HL-60/S4 treated with phorbol 12-myristate 13-acetate at 8.2 ng/mL for 4 days and 3 days (cell line): Measurements from ENCODE around the gene TMEM63C.
"Not testable (repeated sequence)": the region's sequence is repeated elsewhere in the genome, so short reads cannot be mapped to it uniquely, and the experiment has no call there.

Experiments
- in situ Hi-C: fragments of 300-500 bp; cut with MboI; formaldehyde crosslinking; loops from 2 replicates; pipeline ENCODE4 v1.15.0; 2022; ENCODE audit warnings: low sequenced_read_pairs

TMEM63C gene

GRCh38 chr14:77271113-77271710, 89.6 kb downstream of the TMEM63C start, which contains the start of gene NGB:
TSS of gene NGB (minus strand) at chr14:77271206. CDS start at chr14:77270937, 269 bp downstream.
- in situ Hi-C loops = no loop called here

DNA sequence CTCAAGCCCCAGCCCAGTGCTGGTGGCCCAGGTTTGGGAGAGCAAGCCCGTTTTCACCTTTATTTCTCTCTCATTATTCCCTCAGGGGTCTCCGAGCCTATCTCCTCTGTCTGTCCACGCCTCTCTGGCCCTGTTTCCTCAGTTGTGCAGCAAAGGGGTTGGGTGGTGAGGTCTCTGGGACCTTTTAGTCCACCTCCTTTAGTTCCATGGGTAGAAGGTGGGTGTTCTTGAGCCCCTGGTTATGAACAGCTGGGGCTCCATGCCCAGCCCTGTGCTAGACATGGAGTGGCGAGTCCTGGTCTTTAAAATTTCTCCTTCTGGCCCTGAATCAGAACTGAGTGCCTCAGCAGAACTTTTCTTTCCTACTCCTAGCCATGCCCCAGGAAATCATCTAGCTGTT, 90.7 kb downstream of the TMEM63C start:
- in situ Hi-C loops = no loop called here

DNA sequence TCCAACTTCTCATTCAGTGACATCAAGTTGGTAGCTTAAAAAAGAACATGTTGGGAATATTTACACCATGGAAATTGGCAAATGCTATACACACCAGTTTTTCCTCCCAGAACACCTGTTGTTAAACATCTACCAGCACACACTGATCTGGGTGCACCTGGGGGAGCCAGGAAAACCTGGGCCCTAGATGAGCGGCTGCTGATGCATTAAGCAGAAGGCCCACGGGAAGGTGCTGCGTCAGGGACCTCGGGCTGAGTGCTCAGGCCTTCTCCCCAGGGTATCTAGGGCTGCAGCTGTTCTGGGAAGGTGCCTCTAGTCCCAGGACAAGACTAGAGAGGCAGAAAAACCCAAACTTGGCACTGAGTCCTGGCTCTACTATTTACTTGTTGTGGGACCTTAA, 92.2 kb downstream of the TMEM63C start:
- in situ Hi-C loops = no loop called here

DNA sequence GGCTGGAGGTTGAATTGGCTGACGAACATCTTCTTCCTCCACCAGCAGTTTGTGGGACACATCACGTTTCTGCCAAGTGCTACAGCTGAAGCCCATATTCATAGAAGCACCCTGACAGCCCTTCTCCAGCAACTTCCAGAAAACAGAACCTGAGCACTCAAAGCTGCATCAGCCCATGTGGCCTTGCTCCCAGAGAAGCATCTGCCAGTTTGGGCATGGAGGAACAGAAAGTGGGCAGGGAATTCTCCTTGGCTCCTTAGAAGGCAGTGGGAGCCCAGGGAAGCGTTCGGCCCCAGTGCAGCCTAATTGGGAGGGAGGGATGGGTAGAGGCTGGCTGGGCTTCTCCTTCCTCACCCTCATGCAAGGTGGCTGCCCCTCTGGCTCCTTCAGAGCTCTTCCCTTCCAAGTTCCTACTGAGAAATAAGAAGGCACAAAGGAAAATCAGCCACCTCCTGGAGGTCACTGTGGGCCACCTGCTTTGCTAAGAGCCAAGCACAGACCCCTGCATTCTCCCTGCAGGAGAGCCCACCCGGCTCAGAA, 93.5 kb downstream of the TMEM63C start:
- in situ Hi-C loops = no loop called here

DNA sequence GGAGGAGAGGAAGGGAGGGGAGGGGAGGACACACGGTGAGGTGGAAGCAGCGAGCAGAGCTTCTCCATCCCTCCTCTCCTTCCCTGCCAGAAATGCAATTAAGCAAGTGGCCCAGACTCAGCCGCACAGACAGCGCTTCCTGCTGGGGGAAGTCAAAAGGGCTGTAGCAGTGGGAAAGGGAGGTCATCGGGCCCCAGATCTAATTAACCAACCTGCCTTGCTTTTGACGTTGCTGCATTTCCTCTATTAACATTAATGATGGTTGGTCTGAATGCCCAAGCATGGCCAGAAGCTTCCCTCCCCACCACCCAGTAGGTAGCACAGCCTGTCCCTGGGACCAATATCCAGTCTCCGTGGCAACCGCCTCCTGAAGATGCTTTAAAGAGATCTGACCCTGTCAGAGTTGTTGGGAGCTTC, 94.0 kb downstream of the TMEM63C start:
- in situ Hi-C loops = no loop called here

DNA sequence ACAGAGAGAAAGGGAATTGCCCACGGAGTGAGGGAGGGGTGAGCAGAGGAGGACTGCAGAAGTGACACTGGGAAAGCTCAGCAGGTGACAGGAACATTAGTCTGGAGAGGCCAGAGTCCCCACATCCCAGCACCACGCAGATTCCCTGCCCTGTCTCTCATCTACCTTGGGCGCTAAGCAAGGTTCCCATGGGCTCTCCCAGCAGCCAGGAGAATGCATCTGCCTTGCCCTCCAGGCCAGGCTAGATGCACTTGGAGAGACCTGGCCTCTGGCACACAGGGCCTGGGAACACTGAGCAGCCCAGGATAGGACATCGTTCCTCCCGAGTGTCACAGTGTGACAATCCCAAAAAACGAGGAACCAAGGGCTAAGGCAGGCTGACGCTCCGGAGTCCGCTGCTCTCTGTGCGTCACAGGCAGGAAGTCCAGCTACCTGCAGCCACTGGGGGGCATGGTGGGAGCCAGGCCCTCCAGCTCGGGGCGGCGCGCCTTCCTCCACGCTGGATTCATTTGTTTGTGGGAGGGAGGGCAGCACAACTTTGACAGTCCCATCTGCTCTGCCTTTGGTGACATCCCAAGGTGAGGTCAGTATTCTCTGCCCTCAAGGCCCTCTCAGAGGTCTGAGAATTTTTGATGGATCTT, 94.8 kb downstream of the TMEM63C start:
- in situ Hi-C loops = no loop called here

GRCh38 chr14:77276959-77277358, 95.4 kb downstream of the TMEM63C start:
- in situ Hi-C loops = no loop called here

- in situ Hi-C loops = no loop called here
Measured at GRCh38 chr14:77278461-77279230, 97.0 kb downstream of the TMEM63C start.

DNA sequence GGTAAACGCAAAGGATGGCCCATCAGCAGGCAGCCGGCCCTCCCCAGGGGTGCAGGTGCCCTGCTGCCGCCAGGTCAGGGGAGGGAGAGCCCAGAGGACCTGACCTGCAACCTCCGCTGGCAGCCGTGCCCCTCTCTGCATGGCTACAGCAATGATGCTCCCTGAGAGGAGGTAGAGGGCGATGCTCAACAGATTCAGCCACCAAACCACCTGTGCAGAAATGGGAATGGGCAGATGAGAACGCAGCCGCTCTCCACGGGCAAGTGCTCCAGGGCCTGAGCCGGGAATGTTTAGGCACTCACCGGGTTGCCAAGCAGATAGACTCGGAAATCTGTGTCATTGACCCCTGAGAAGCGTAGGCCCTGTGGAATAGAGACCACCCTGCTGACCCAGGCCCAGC, 98.1 kb downstream of the TMEM63C start:
- in situ Hi-C loops = no loop called here

- in situ Hi-C loops = not testable (repeated sequence)
Measured at GRCh38 chr14:77280921-77281320, 99.3 kb downstream of the TMEM63C start.

GRCh38 chr14:77281852-77282410, 100.3 kb downstream of the TMEM63C start:
- in situ Hi-C loops = no loop called here

GRCh38 chr14:77284066-77284465, 102.5 kb downstream of the TMEM63C start:
- in situ Hi-C loops = no loop called here

- in situ Hi-C loops = no loop called here
Measured at GRCh38 chr14:77284466-77284865, 102.9 kb downstream of the TMEM63C start.

- in situ Hi-C loops = no loop called here
Measured at GRCh38 chr14:77286576-77286975, 105.0 kb downstream of the TMEM63C start.

- in situ Hi-C loops = no loop called here
Measured at GRCh38 chr14:77290705-77291104, 109.1 kb downstream of the TMEM63C start.

GRCh38 chr14:77296155-77296554, 114.6 kb downstream of the TMEM63C start:
- in situ Hi-C loops = no loop called here

GRCh38 chr14:77296906-77297305, 115.3 kb downstream of the TMEM63C start:
- in situ Hi-C loops = no loop called here

DNA sequence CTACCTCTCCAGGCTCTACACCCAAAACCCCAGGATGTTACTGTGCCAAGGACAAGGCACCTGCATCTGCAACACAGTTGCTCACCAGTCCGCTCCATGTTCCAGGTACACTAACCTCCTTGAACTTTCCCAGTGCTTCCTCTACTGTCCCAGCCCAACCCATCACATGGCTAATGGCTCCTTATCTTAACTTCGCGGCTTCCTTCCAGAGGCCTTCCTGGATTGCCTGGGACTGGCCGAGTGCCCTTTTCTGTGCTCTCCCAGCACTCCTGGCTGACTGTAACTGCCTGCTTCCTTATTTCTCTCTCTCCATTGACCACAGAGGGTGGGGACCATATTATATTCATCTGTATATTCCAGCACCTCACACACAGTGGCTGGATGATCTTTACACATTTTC, 118.2 kb downstream of the TMEM63C start:
- in situ Hi-C loops = loop anchor here (25.0 kb wide), 2 partner anchors 162 to 437 kb away; partner anchors contain the start of gene ZDHHC22

- in situ Hi-C loops = loop anchor here (25.0 kb wide), 2 partner anchors 164 to 439 kb away; partner anchors contain the start of gene ZDHHC22
Measured at GRCh38 chr14:77301103-77301502, 119.5 kb downstream of the TMEM63C start.

GRCh38 chr14:77302926-77303325, 121.3 kb downstream of the TMEM63C start:
- in situ Hi-C loops = loop anchor here (25.0 kb wide), 2 partner anchors 166 to 441 kb away; partner anchors contain the start of gene ZDHHC22
